Motor neuron (in vitro differentiated cells): ENCODE measurements around the gene ARHGAP26. TPM values are rescaled to one million over a fixed set of nuclear protein-coding genes. Genes with fewer than 3 reads are reported as not detected.
A peak's percentile ranks its signal among the peaks of the same experiment; 100 is the strongest.
"Not testable (repeated sequence)": the region's sequence is repeated elsewhere in the genome, so short reads cannot be mapped to it uniquely, and the experiment has no call there.

Source experiments
- ATAC-seq, 8 experiments: fragments of 200-7000 bp; cut with Tn5 transposase; replicated peaks in 6 of 8; 2 replicates each; pipeline ENCODE4 v1.8.0; 2021; ENCODE audit warnings: mild to moderate bottlenecking in 8 of 8, moderate library complexity in 8 of 8
- H3K27ac ChIP-seq, 2 donors: fragments of 250-450 bp; sonication (Bioruptor Pico); 2 replicates each; pipeline ENCODE4 v1.9.0; 2021; ENCODE audit warnings: antibody characterized with exemption in 2 of 2, mild to moderate bottlenecking in 2 of 2, moderate library complexity in 1 of 2
- H3K4me1 ChIP-seq, 2 donors: fragments of 250-450 bp; sonication (Bioruptor Pico); replicated peaks in 1 of 2; 2 replicates each; pipeline ENCODE4 v1.6.1; 2021; ENCODE audit warnings: antibody characterized with exemption in 2 of 2, mild to moderate bottlenecking in 2 of 2, moderate library complexity in 1 of 2
- H3K4me3 ChIP-seq, 5 donors: fragments of 250-450 bp; sonication (Bioruptor Pico); 2 replicates each; pipeline ENCODE4 v1.9.0; 2021; ENCODE audit warnings: antibody characterized with exemption in 5 of 5, mild to moderate bottlenecking in 5 of 5, moderate library complexity in 4 of 5
- WGBS, 10 experiments: fragments of 450-650 bp; shearing (Covaris generic); methylation state at CpG; one replicate each; pipeline ENCODE4 v1.0.0; 2022; 5-methylcytosine and 5-hydroxymethylcytosine counted together
- in situ Hi-C, 9 experiments: fragments of 400-800 bp; cut with MboI; loops; one replicate each; pipeline ENCODE4 v1.15.0; 2021; ENCODE audit warnings: low sequenced_read_pairs in 9 of 9, low pct_unique_long_range_greater_than_20kb in 2 of 9; ENCODE audit not compliant: unreplicated experiment in 9 of 9
- total RNA-seq, 8 experiments: library from RNA; unstranded; fragments of 300-600 nt; gene quantifications; 2 replicates each; pipeline versions ENCODE4 v1.2.3 to v1.2.4, GENCODE V29; 2022

Gene ARHGAP26
- total RNA-seq, 8 experiments from 2014 or later: 1.3 to 14.2 (median 7.0) TPM

GRCh38 chr5:142918959-142919635, 148.9 kb downstream of the ARHGAP26 start:
- Histone ChIP-seq H3K4me1 (no peaks in the 10 kb centered on the region), H3K4me3 (no peak overlapping the region), H3K27ac (no peak overlapping the region)
- no peak for ATAC-seq
- in situ Hi-C loops: loop anchor here in 1 of 9 experiments (25.0 kb wide), 1 partner anchor 1218 kb away; no protein-coding TSS in a partner anchor
- WGBS, 10 experiments: 18 to 100% (median 74%) methylated on average over 2 to 7 of the region's 7 CpGs

GRCh38 chr5:142920849-142921612, 150.9 kb downstream of the ARHGAP26 start:
- 53 to 93% (median 80%) methylated on average over 1 to 3 of the region's 3 CpGs; no CpG with 5 or more reads in 2 of the 10 experiments for WGBS, 10 experiments
- Histone ChIP-seq H3K4me1 (no peaks in the 10 kb centered on the region), H3K4me3 (no peak overlapping the region), H3K27ac (no peak overlapping the region)
- in situ Hi-C loops: loop anchor here in 1 of 9 experiments (25.0 kb wide), 1 partner anchor 1216 kb away; no protein-coding TSS in a partner anchor
- ATAC-seq: no peak

- Histone ChIP-seq H3K27ac (no peak overlapping the region), H3K4me1 (no peaks in the 10 kb centered on the region), H3K4me3 (no peak overlapping the region)
- 63 to 100% (median 86%) methylated on average over 1 of the region's 1 CpG; no CpG with 5 or more reads in 3 of the 10 experiments for WGBS, 10 experiments
- ATAC-seq: peak in 7 of 8 experiments; percentile 36 to 72 (median 61)
- in situ Hi-C loops: loop anchor here in 1 of 9 experiments (25.0 kb wide), 1 partner anchor 1215 kb away; no protein-coding TSS in a partner anchor
Measured at GRCh38 chr5:142922223-142922952, 152.2 kb downstream of the ARHGAP26 start.

DNA sequence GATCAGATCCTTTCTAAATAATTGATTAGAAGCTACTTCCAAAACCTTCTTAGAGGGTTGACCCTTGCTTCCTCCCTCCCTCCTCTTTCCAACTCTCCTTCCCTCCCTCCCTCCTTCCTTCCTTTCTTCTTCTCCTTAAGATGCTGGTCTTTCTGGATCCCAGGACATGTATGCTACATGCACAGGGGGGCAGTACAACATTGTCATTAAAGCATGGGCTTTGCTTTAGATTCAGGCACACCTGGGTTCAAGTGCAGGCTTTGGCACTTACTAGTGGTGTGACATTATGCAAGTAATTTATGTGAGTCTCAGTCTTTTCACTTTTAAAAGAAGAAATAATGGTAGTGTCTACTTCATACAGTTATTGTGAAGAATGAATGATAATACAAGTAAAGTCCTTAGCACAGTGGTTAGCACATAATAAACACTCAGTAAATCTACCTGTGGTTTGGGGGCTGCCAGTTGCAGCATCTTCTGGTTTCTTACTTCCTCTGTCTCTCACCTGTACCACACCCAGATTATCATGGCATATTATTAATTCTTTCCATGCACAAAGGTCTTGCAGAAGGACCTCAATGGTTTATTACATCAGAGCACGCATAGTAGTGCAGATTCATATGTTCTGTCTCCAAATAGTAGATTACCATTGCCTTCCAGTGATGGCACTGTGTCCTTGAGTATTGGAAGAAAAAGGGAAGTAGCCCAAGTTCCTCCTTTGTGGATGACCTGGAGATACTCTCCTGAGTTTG, 154.1 kb downstream of the ARHGAP26 start:
- WGBS, 10 experiments: 80 to 100% (median 91%) methylated on average over 1 of the region's 1 CpG; no CpG with 5 or more reads in 3 of the 10 experiments
- ATAC-seq: peak in 1 of 8 experiments; percentile 49
- H3K4me3 ChIP-seq: no peak overlapping the region
- H3K27ac ChIP-seq: no peak overlapping the region
- in situ Hi-C loops: loop anchor here in 1 of 9 experiments (25.0 kb wide), 1 partner anchor 1213 kb away; no protein-coding TSS in a partner anchor
- no peaks in the 10 kb centered on the region for H3K4me1 ChIP-seq

GRCh38 chr5:142925795-142926194, 155.6 kb downstream of the ARHGAP26 start:
- peak in 3 of 8 experiments; percentile 12 to 83 (median 81) for ATAC-seq
- Histone ChIP-seq H3K4me1 (no peaks in the 10 kb centered on the region), H3K4me3 (no peak overlapping the region), H3K27ac (no peak overlapping the region)
- in situ Hi-C loops: no loop called here
- WGBS, 10 experiments: 0 to 100% (median 88%) methylated on average over 1 to 3 of the region's 3 CpGs; no CpG with 5 or more reads in 3 of the 10 experiments

- in situ Hi-C loops: no loop called here
- ATAC-seq: no peak
- no peak overlapping the region for H3K27ac ChIP-seq
- no peak overlapping the region for H3K4me3 ChIP-seq
- 80 to 94% (median 90%) methylated on average over 1 to 4 of the region's 4 CpGs; no CpG with 5 or more reads in 3 of the 10 experiments for WGBS, 10 experiments
- H3K4me1 ChIP-seq: no peaks in the 10 kb centered on the region
Measured at GRCh38 chr5:142926549-142926948, 156.4 kb downstream of the ARHGAP26 start.

DNA sequence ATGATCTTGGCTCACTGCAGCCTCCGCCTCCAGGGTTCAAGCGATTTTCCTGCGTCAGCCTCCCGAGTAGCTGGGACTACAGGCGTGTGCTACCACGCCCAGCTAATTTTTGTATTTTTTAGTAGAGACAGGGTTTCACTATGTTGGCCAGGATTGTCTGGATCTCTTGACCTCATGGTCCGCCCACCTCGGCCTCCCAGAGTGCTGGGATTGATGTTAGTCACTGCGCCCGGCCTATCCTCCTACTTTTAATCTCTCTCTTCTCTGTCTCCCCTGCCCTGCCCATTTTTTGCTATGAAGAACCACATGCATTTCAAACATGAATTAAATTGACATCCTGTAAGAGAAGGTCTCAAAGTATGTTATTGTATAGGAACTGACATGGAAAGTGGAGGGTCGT, 158.8 kb downstream of the ARHGAP26 start:
- in situ Hi-C loops, H3K4me3 ChIP-seq, H3K27ac ChIP-seq, ATAC-seq, H3K4me1 ChIP-seq: not testable (repeated sequence)
- WGBS, 10 experiments: 87 to 100% (median 96%) methylated on average over 1 to 11 of the region's 11 CpGs; no CpG with 5 or more reads in 2 of the 10 experiments

DNA sequence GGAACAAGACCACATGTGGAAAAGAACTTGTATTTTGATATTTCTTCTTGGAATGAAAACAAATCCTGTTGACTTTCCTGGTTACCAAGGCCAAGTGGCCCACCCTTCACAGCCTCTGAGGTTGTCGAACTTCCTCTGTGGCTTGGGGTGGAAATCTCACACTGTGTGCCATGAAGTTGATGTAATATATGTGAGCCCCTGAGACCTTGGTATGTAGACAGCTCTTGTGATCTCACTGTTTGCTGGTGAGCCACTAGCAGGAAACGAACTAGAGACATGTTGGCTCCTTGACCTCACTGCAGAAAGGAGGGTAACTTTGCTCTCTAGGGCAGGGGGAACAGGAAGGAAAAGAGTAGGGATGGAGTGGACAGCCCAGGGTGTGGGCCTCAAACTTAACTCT, 159.4 kb downstream of the ARHGAP26 start:
- Histone ChIP-seq H3K4me1 (peaks cover 8 to 10% of the 10 kb centered on the region in 2 donors), H3K27ac (no peak overlapping the region), H3K4me3 (no peak overlapping the region)
- ATAC-seq: no peak
- in situ Hi-C loops: no loop called here
- 40 to 100% (median 82%) methylated on average over 1 to 2 of the region's 2 CpGs; no CpG with 5 or more reads in 2 of the 10 experiments for WGBS, 10 experiments

- ATAC-seq: peak in 3 of 8 experiments; percentile 43 to 94 (median 56)
- in situ Hi-C loops: no loop called here
- WGBS, 10 experiments: 13 to 100% (median 70%) methylated on average over 1 to 6 of the region's 7 CpGs; no CpG with 5 or more reads in 2 of the 10 experiments
- Histone ChIP-seq H3K27ac (no peak overlapping the region), H3K4me3 (no peak overlapping the region), H3K4me1 (peaks cover 8 to 10% of the 10 kb centered on the region in 2 donors)
Measured at GRCh38 chr5:142930395-142931110, 160.4 kb downstream of the ARHGAP26 start.

- Histone ChIP-seq H3K4me3 (no peak overlapping the region), H3K27ac (peak overlapping the region; percentile 35 to 47), H3K4me1 (peaks cover 8 to 10% of the 10 kb centered on the region in 2 donors)
- WGBS, 10 experiments: 60 to 100% (median 84%) methylated on average over 1 to 8 of the region's 9 CpGs; no CpG with 5 or more reads in 1 of the 10 experiments
- ATAC-seq: peak in 5 of 8 experiments; percentile 58 to 97 (median 91)
- in situ Hi-C loops: no loop called here
Measured at GRCh38 chr5:142931896-142932686, 161.9 kb downstream of the ARHGAP26 start.
